HG02759 (cell line): ENCODE measurements around the gene LRRC27.

Source experiments
- ATAC-seq: cut with Tn5 transposase; IDR thresholded peaks from one replicate; pipeline ENCODE4 v1.9.1; 2021; ENCODE audit warnings: mild to moderate bottlenecking, moderate library complexity; ENCODE audit not compliant: unreplicated experiment

The LRRC27 gene

DNA sequence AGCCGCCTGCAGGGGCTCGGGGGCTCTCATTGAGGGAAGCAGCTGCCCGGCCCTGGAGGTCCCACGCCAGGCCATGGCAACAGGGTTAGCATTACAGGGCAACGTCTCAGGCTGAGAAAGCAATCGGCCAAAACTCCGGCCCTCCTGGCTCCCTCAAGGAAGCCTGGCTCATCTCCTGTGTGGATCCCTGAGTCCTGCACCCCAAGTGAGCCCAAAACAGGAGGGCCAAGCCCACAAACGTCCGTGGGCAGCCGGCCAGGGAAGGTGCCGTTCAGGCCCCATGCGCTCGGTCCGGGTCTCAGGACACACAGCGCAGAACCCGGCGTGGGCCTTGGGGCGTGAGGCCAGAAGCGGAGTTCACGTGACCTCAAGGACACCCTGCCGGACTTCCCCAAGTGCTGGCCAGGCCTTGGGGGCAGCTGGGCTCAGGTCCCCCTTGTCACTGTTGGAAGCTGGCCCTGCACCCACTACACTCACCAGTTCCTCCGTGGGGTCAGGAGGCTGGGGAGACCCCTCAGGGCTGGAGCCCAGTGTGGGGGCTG is 57.0 kb downstream of the LRRC27 start:
- no peak for ATAC-seq

DNA sequence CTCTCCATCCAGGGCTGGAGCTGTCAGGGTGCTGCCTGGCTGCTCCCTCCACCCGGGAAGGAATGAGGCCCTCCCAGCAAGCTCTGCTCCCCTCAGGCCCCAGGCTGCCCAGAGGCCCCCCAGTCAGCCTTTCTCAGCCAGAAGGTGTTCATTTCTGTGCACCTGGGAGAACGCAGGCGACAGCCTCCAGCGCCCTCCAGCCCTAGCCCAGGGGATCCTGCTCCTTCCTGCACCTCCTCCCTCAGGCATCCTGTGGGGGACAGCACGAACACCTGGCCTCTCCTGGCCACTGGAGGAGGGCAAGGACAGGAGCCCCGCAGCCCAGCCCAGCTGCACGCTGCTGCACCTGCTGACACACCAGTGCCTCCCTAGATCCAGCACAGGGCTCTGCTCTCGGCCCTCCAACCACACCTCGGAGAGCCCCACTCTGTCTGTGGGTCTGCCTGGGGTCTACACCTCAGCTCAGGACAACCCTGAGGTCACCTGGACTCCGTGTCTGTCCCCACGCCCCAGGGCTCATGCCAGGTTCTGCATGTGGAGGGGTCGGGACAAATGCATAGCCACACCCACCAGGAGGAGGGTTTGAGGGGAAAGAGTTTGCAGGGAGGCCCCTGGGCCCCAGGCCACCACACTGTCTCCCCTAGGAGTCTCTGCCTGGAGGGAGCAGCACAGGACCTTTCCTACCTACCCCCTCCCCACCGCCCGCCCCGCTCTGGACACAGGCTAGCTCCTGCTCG is 57.6 kb downstream of the LRRC27 start:
- ATAC-seq, result no peak

DNA sequence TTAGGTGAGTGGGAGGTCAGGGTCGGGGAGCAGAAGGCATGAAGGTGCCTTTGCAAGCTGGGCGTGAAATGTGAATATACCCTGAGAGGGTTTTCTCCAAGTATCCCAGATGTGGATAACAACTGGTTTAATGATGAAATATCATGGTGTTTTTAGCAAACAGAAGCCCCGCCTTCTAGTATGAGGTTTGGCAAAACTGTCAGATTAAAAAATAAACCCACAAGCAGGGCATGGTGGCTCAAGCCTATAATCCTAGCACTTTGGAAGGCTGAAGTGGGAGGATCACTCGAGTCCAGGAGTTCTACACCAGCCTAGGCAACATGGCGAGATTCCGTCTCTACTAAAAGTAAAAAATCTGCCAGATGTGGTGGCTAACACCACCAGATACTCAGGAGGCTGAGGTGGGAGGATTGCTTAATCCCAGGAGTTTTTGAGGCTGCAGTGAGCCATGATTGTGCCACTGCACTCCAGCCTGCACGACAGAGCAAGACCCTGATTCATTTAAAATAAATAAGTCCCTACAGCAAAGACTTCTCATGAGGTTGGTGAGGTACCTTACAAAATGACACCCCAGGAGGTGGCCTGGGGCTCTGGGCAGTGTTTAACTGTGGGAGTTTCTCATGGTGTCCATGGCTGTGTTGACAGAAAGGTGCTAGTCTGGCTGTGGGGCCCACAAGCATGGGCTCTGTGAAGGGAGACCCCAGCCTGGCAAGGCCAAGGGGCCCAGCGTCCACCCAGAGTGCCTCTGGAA is 58.4 kb downstream of the LRRC27 start:
- ATAC-seq, result no peak

DNA sequence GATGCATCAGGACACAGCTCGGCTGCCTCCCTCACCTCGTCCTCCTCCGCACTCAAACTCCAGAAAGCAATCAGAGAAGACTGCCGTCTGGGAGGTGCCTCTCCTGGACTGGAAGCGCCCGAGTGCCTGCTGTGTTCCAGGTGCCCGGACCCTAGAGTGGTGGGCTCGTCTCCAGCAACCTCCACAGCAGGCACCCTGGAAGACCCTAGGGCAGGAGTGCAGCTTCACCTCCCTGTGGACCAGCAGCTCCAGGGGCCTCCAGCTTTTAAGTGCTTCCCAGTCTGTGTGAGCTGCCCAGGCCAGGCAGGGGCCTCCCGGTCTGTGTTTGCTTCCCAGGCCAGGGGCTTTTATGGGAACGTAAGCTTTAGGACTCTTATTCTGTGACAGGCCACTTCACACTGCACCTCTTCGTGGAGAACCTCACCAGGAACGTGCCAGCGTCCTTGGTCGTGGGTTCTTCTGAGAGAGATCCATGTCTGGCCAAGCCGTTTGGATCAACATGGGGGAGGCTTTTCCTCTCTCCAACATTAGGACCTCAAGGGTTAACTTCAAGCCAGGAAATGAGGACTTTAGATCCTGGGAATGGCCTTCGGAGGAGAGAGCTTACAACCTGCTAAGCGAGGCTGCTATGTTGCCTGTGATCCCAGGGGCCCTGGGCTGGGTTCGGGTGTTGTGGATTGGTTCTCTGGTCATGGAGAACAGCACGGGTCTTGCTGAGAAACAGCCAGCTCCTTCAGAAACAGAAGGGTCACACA is 59.1 kb downstream of the LRRC27 start:
- no peak for ATAC-seq

DNA sequence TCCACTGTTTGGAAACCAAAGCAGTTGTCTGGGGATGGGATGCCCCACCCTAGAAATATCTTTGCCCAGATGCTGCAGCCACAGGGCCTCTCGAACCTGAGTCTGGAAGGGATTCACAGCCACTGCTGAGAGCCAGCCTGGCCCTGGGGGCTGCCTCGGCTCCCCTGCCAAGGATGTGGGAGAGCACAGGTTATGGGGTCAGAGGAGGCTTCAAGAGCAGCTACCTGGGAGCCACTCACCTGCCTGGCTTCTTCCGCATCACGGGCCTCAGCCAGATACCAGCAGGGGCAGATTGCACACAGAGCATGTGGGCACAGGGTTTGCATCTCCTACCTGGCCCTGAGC is 59.7 kb downstream of the LRRC27 start:
- no peak for ATAC-seq

DNA sequence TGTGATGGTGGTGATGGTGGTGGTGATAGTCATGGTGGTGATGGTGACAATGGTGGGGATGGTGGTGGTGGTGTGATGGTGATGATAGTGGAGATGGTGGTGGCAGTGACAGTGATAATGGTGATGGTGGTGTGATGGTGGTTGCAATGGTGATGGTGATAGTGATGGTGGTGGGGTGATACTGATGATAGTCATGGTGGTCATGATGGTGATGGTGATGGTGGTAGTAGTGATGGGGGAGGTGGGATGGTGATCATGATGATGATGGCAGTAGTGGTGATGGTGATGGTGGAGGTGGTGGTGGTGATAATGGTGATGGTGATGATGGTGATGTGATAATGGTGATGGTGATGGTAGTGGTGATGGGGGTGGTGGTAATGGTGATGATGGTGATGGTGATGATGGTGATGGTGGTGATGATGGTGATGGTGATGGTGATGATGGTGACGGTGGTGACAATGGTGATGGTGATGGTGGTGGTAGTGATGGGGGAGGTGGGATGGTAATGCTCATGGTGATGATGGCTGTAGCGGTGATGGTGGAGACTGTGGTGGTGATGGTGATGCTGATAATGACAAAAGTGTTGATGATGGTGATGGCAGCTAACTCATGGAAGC is 60.3 kb downstream of the LRRC27 start:
- no peak for ATAC-seq

DNA sequence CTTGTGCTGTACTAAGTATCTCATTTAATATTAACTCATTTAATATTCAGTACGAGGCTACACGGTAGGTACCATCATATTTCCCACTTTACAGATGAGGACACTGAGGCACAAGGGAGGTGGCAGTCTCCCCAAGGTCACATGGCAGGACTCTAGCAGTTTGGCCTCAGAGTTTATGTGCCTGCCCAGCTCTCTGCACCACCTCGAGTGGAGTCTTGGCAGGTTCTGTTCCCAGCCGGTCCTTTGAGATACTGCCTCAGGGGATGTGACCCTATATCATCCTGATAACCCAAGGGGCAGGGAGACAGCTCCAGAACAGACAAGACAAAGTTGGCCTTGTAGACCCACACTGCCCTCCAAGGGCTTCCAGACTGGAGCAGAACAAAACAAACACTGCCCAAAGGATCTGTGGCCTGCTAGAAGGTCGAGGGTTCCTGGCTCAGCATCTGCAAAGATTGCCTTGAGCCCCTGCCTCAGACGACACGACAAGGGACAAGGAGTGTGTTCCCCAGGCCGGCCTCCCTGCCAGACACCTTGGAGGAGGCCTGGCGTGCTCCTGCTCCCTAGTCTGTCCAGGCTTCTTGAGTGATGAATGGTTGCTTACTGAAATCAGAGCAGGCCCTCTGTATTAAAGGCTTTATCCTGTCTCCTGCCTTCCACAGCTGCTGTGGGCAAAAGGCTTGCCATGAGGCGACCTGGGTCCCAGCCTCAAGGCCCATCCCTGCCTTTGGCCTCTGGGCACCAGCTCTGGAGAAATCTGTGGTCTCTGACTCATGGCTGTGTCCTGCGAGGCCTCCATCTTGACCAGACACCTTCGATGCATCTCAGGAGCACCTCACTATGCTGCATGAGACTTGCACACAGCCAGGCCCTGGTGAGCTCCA is 61.1 kb downstream of the LRRC27 start:
- no peak for ATAC-seq

DNA sequence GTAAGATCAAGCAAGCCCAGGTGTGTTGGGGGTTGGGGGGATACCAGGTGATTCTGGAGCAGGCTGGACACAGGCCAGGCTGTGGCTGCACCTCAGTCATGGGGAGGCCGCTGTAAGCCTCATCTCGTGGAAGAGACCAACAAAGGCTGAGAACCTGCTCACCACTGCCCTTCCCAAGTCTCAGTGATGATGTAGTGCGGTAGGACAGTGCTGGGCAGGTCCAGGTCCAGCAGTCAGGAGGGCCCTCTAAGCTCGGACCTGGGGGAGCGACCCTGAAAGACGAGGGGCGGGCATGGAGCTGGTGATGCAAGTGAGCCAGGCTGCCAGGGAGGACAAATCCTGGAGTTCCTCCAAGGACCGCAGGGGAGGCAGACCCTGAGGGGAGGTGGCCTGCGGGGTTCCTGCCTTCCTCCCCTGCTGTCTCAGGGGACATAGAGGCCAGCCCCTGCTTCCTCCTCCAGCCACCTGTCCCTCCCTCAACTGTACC is 61.7 kb downstream of the LRRC27 start:
- ATAC-seq, result no peak

DNA sequence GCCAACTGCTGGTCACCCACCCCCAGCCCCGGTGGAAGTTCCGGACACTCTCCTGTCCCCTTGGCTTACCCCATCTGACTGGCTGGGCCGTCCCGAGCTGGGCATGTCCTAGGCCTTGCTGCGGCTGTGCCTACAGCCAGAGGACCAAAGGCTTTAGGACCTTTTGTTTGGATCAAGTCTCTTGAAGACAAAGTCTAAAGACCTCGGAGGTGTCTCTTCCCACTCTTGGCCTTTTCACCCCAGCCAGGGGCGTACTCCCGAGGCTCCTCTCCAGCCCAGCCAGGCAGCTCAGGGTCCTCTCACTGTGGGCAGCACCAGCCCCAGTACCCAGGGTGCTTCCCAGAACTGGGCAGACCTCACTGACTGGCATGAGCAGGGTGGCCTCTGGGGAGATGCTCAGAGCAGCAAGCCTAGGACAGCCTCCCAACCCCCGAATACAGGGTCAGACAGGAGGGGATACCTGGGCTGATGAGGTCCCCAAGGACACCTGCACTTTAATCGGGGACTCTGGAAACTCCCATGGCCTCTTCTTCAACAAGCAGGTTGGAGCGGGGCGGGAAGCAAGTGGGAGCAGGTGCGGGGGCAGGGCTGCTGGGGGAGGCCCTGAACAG is 62.3 kb downstream of the LRRC27 start:
- no peak for ATAC-seq

DNA sequence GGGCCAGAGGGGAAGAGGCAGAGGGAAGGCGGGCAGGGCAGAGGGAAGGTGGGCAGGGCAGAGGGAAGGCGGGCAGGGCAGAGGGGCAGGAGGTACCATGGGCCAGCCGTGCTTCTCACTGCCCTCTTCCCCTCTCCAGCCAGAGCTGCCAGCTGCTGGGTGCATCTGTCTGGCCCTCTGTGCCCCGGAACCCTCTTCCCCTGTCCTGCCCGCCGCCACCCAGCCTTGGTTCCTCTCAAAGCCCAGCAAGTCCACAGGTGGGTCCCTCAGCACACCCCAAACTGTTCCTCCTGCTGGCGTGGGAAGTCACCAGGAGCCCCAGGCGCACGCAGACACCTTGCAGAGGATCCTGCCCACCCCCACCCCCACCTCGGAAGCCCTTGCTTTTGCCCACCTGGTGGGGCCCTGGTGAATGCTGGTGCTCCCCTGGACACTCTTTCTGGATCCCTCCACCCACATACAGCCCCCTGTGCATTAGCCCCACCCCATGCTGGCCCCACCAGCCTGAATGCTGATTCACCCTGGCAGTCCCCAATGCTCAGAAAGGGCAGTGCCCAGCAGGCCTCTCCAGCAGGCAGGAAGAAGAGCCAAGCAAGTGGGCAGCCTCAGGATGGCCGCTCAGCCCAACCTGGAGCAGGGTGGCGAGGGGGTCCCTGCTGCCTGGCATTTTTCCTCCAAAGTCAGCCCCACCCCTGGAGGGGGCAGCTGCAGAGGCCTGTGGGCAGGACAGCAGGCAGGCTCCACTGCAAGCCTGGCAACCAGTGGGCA is 63.1 kb downstream of the LRRC27 start:
- ATAC-seq, result no peak

DNA sequence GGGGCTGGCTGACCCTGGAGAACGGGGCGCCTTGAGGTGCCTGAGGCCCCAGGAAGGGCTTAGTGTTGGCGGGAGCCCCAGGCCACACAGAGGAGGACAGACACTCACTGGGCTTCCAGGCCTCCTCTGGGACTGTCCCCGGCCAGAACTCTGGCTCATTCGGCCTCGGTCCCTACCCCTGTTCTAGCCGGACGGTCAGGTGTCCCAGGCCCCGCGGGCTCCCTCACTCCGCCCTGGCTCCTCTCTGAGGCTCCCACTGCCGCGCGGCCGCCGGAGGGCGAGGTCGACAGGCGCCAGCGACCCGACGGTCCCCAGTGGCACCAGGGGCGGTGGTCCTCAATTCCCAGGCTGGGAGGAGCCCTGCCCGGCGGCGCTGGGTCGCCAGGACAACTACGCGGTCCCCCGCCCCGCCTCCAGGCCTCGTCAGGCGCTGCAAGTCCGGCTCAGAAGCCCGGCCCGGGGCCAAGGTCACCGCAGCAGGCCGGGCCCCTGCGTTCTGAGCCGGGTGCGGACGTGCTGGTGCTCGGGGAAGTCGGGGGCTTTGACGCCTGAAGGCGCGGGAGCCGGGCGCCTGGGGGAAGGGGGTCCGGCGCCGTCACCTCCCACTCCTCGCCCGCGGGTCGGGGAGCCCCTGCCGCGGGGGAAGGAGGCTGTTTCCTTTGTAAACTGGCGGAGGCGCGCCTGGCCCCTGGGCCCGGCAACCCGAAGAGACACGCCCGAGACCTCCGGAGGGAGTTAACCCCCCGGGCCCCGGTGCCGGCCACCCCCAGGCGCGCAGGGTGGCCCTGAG is 63.9 kb downstream of the LRRC27 start:
- peak; percentile 8 for ATAC-seq

DNA sequence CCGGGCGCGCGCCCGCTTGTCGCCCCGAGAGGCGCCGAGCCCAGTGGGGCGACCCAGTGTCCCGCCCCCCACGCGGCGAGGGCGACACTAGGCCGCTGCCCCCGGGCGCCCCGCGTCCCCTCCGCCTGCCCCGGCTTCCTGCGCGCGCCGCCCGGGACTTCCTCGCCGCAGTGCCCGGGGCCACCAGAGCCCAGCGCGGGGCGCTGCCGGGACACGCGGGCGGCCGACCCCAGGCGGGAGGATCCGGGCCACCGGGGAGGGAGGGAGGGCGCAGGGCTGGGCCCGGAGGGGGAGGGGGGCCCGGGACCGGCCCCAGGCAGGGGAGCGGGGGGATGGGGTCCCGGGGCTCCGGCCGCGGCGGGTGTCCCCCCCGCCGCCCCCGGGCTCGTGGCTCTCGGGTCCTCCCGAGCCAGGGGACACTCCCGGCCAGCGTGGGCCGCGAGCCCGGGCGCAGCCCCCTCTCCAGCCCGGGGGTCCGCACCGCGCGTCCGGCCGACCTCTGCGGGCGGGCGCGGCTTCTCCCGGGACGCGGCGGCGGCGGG is 64.6 kb downstream of the LRRC27 start:
- peak; percentile 56 for ATAC-seq

DNA sequence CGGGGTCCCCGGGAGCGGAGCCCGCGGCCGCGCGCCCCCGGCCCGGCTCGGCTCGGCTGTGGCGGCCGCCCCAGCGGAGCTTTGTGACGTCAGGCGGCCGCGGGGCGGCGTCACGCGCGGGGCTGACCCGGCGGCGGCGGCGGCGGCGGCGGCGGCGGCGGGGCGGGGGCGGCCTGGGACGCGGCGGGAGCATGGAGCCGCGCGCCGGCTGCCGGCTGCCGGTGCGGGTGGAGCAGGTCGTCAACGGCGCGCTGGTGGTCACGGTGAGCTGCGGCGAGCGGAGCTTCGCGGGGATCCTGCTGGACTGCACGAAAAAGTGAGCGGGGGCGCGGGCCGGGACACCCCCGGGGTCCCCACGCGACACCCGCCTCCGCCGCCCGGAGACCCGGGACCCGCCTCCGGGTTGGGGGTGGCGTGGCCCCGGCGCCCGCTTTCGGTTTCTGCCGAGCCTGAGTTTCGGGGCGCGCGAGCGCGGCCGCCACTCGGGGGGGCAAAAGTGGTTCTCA is 65.1 kb downstream of the LRRC27 start, which contains the start of gene PWWP2B:
Gene PWWP2B, plus strand, starts transcription at position 165 of the 506 bp plus-strand sequence. Its CDS starts 27 bp downstream, at position 192.
- peak; percentile 42 for ATAC-seq

DNA sequence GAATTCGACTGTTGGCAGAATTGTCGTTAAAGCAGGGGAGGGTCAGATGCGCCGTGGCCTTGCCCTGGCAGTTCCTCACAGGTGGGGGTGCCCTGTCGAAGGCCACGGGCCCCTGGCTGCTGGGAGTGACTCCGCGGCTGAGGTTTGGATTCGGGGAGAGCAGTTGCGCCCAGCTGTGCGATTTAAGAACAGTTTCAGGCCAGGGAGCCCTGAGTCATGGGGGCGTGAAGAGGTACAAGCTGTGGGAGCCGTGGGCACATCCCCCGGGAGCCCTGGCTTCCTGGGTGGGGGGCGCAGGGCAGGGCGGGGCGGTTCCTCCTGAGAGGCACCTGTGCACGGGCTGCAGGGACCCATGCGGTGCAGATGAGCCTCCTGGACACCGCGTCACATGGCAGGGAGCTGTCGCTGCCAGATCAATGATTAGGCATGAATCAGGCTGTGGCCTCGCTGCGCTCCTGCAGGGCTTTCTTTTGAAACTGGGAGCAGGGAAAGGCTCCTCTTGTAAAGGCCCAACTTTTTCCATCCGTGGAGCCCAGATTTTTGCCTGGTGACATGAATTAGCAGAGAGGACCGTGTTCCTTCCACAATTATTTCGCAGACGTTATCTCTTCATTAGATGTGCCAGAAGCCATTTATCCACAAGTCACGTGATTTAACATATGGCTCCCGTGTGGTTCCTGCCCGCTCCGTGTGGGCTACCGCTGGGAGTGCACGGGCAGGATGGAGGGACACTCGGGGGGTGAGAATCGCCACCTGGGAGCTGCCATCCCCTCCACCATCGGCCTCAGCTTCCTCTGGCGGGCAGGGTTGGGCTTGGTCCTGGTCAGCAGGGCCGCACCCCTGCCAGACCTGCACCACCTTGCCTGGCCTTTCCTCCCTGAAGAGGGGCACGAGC is 65.9 kb downstream of the LRRC27 start:
- peak; percentile 34 for ATAC-seq

DNA sequence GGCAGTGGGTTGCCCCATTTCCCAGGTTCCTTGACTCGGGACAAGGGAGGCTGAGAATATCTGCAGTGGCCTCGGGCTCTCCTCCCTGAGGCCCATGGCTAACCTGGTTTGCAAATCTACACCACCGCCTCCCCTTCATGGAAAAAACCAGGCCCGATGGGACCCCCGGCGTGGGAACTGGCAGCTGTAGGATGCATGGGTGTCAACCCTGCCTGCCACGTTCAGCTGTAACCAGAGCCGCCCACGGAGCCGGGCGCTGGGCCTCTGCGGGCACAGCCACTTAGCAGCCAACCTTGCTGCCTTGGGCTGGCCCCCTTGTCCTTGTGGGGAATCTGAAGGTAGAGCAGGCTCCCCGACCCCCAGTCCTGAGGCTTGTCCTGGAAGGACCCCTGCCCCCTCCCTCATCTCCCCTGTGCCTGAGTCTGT is 66.6 kb downstream of the LRRC27 start:
- no peak for ATAC-seq
